ENCODE measurements around the gene NCMAP.
A peak's percentile ranks its signal among the peaks of the same experiment; 100 is the strongest.
"Not testable (repeated sequence)": the region's sequence is repeated elsewhere in the genome, so short reads cannot be mapped to it uniquely, and the experiment has no call there.

NCMAP gene

GRCh38 chr1:24544239-24544638 is 11.6 kb upstream of the NCMAP start:
- no peak for DNase-seq

GRCh38 chr1:24545662-24546061 is 10.2 kb upstream of the NCMAP start:
- no peak for DNase-seq

- no peak for DNase-seq
These were observed 8.7 kb upstream of the NCMAP start for GRCh38 chr1:24547195-24547594.

- DNase-seq, result no peak
These were observed 7.8 kb upstream of the NCMAP start for GRCh38 chr1:24548070-24548469.

- not testable (repeated sequence) for DNase-seq
These were observed 6.7 kb upstream of the NCMAP start for GRCh38 chr1:24549210-24549609.

- DNase-seq, result peak in 1 of 2 experiments; percentile 50
These were observed 4.5 kb upstream of the NCMAP start for GRCh38 chr1:24551290-24551959.

GRCh38 chr1:24551960-24552571 is 3.8 kb upstream of the NCMAP start:
- DNase-seq, result peak in 1 of 2 experiments; percentile 13

- DNase-seq, result no peak
These were observed 2.0 kb upstream of the NCMAP start for GRCh38 chr1:24553931-24554330.

- no peak for DNase-seq
These were observed 1.2 kb upstream of the NCMAP start for GRCh38 chr1:24554714-24555113.

- no peak for DNase-seq
These were observed 518 bp downstream of the NCMAP start for GRCh38 chr1:24556414-24556795.

GRCh38 chr1:24557220-24557619 is 1.3 kb downstream of the NCMAP start:
- DNase-seq, result no peak

GRCh38 chr1:24557711-24558131 is 1.8 kb downstream of the NCMAP start:
- no peak for DNase-seq

- no peak for DNase-seq
These were observed 2.6 kb downstream of the NCMAP start for GRCh38 chr1:24558455-24558854.

GRCh38 chr1:24558902-24559791 is 3.3 kb downstream of the NCMAP start:
- peak in 1 of 2 experiments; percentile 25 for DNase-seq

- no peak for DNase-seq
These were observed 4.5 kb downstream of the NCMAP start for GRCh38 chr1:24560361-24560760.

- peak; percentile 44 to 64 for DNase-seq
These were observed 6.7 kb downstream of the NCMAP start for GRCh38 chr1:24562625-24563024.

- no peak for DNase-seq
These were observed 8.8 kb downstream of the NCMAP start for GRCh38 chr1:24564695-24565094.

GRCh38 chr1:24566236-24566867 is 10.5 kb downstream of the NCMAP start:
- no peak for DNase-seq

- no peak for DNase-seq
These were observed 12.0 kb downstream of the NCMAP start for GRCh38 chr1:24567792-24568388.

GRCh38 chr1:24568475-24568874 is 12.6 kb downstream of the NCMAP start:
- no peak for DNase-seq

GRCh38 chr1:24570265-24571125 is 14.6 kb downstream of the NCMAP start:
- no peak for DNase-seq

- DNase-seq, result no peak
These were observed 16.4 kb downstream of the NCMAP start for GRCh38 chr1:24572301-24572700.

All from NCI-H2081 (cell line).